Fibroblast of mammary gland (primary cell): Measurements from ENCODE around the gene C2orf68.

Source experiments
- DNase-seq: peaks from one replicate; pipeline ENCODE4 v3.0.0-alpha.2; 2010; ENCODE audit warnings: low read depth
- H3K4me3 ChIP-seq: 2 replicates; pipeline ENCODE4 v1.5.1; 2011; ENCODE audit warnings: low read depth, mild to moderate bottlenecking, low read length, moderate library complexity; ENCODE audit not compliant: control insufficient read depth
- CTCF ChIP-seq: conservative IDR thresholded peaks from 2 replicates; pipeline ENCODE4 v1.5.1; 2011; ENCODE audit warnings: low read depth, low read length, inconsistent platforms; ENCODE audit not compliant: control insufficient read depth, insufficient read depth

Gene C2orf68

DNA sequence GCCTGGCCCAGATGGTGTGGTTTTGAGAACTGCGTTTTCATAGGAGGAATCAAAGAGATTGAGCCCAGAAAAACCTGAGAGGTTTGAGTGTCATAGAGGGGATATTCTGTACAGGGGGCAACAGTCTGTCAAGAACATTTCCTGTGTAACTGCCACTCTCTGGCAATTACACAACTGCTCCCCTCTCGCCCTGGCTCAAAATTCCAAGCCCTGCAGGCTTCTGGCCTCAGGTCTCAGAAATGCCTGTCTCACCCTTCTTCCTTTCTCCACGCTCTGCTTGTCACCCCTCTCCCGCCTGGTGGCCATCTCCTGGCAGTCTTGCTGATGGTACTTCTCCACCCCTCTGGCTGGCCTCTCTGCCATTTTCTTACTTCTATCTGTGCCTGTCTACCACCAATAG, 23.6 kb downstream of the C2orf68 start:
- TF ChIP-seq CTCF = no peak
- DNase-seq = no peak

DNA sequence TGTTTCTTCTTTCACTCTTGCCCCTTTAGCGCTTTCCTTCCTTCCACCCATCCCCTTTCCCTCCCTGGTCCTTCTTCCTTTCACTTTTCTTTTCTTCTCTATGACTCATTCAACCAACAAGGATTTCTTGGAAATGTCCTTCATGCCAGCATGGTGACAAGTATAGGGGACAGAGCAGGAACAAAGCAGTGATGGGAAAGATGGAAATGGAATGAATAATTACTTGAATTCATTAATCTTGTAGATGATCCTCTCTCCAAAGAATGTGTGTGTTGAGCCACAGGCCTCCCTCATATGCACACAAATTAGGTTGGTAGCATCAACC, 26.1 kb downstream of the C2orf68 start:
- no peak overlapping the region for H3K4me3 ChIP-seq
- DNase-seq = peak; percentile 66
- no peak for TF ChIP-seq CTCF

More for the DNA sequence above, 23.6 kb downstream of the C2orf68 start:
- H3K4me3 ChIP-seq = no peak overlapping the region

DNA sequence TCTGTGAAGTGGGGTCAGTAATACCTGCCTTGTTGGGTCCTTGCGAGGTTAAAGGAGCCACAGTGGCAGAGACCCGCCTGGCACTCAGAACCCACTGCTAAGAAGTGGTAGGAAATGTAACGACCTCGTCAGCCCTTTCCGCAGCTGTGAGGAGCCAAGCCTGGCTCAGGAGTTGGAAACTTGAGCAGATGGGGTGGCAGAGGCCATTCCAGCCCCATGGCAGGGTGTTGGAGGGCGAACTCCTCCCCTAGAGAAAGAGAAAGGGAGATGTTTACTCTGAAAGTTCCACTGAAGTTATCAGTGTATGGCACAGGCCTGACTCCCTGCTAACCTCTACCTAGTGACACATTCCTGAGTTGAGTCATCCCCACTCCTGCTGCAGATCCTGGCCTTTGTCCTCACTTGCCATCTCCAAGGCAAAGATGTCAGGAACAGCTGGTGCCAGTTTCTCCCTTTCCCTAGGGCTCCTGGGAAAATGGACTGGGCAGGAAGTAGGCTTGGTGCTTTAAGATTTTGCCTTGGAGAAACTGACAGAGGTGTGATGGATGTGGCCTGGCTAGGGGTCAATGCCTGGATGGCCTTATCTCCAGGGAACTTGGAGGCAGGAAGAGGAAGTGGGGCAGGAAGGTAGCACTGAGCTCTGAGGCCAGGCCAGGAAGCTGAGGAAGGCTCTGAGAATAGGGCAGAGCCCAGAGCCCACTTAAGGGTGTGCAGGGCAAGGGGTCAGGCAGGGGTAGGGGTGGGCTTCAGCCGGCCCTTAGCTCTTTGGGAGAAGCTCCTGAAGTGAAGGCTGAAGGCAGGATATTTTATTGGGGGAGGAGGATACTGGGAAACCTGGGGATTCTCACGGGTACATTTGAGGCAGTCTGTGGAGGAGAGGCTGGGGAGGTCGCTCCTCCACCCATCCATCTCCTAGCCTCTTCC, 26.7 kb downstream of the C2orf68 start:
- DNase-seq = peak; percentile 78
- peak overlapping the region; percentile 55 for H3K4me3 ChIP-seq
- no peak for TF ChIP-seq CTCF

DNA sequence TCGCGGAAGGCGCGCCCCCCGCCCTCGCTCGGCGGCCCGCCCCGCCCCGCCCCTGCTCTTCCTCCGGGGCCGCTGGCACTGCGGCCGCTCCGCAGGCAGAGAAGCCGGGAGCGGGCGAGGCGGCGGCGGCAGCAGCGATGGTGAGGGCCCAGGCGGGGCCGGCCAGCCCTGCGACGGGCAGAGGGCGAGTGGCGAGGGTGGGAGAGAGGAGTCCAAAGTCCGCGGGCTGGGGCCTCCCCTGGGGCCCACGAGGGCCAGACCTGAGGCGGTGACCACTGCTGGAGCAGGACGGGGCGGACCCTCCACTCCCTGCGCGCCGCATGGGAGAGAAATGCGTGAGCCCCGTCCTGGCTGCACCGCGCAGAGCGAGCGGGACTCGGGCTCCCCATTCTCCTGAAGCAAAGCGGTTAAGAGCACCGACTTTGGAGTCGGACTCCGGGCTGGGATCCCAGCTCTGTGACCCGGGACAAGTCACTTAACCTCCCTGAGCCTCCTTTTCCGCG, 27.5 kb downstream of the C2orf68 start, which contains the start of gene VAMP5:
TSS of gene VAMP5 (plus strand) at position 78 of the 503 bp plus-strand sequence. CDS start at position 138, 60 bp downstream.
- no peak for DNase-seq
- TF ChIP-seq CTCF = no peak
- peak within 1 kb of the TSS; percentile 55 for H3K4me3 ChIP-seq

DNA sequence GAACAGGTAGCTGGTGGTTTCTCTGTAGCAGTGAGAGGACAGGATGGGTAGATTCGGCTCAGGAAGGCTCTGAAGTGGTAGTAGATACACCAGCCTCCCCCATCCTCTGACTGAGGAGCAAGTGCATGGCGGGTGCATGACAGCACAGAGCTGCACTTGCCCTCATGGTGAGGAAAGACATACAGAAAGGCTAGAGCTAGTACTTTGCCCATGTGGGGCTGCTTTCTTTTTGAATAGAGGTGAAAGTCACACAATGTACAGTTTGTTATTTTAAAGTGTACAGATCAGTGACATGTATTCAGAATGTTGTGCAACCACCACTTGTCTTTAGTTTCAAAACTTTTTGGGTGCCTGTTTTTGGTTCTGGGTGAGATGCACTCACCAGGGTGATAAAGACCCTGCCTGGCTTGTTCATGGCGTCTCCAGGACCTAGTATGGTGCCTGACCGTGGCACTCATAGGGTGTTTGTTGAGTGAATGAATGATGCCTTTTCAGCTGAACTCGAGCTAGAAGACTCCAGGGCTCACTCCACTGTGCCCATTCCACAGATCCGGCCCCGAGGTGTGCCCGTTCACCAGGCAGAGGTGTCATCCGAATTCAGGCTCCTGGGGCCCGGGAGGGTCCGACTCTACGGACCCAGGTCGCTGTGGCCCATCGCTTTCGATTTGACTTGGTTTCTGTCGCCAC, 28.1 kb downstream of the C2orf68 start:
- no peak for TF ChIP-seq CTCF
- DNase-seq = no peak
- peak overlapping the region; percentile 42 for H3K4me3 ChIP-seq

- no peak for TF ChIP-seq CTCF
- no peak overlapping the region for H3K4me3 ChIP-seq
- DNase-seq = no peak
These were observed 29.4 kb downstream of the C2orf68 start for GRCh38 chr2:85582492-85582891.
